Stomach (tissue), 4 donors: ENCODE results near the gene MALSU1.

Experiments
- POLR2A ChIP-seq, 4 donors: fragments of 450-650 bp; IDR thresholded peaks; one replicate each; pipeline ENCODE4 v1.6.1; 2016; ENCODE audit warnings: antibody characterized with exemption in 4 of 4, control low read depth in 2 of 4, mild to moderate bottlenecking in 1 of 4, moderate library complexity in 1 of 4
- POLR2AphosphoS5 ChIP-seq, 3 donors: sonication (generic); formaldehyde crosslinking; IDR thresholded peaks; one replicate each; pipeline ENCODE4 v1.6.1; 2016; ENCODE audit warnings: antibody characterized with exemption in 3 of 3

- TF ChIP-seq POLR2A (IDR thresholded peaks at IDR 0.05) (peak in 2 of 4 donors; percentile 4 to 70), POLR2AphosphoS5 (IDR thresholded peaks at IDR 0.05) (peak; percentile 69 to 97 (median 92))
Measured at GRCh38 chr7:23298885-23299769, at the start of gene MALSU1.
